ENCODE measurements around the gene PDCL3. TPM values are rescaled to one million over a fixed set of nuclear protein-coding genes. Genes with fewer than 3 reads are reported as not detected.

The PDCL3 gene
- polyA plus RNA-seq, 1 of the 3 experiments (the other 2 are of a cell fraction): 32.8 TPM

- 57% methylated on average over 8 of the region's 8 CpGs for WGBS (ENCODE audit: low lambda C conversion rate)
- no peak overlapping the region for H3K27ac ChIP-seq (ENCODE audit: low read depth in 2 of 2, low read length in 1 of 2)
- POLR2A ChIA-PET: interaction anchor here (0.6 to 0.7 kb wide), 2 partner anchors 17 to 25 kb away, joined by 3 read pairs; no protein-coding TSS in a partner anchor
- CTCF ChIA-PET: interaction anchor here (9.0 kb wide), 1 partner anchor 15 kb away, joined by 56 read pairs; no protein-coding TSS in a partner anchor
- no peaks in the 10 kb centered on the region for H3K4me1 ChIP-seq (ENCODE audit: control insufficient read depth in 1 of 2, insufficient read depth in 2 of 2, low read depth in 1 of 2, low read length in 1 of 2)
- H3K27me3 ChIP-seq (ENCODE audit: insufficient read depth): peaks cover 19% of the 10 kb centered on the region; the same call in 1 of the 2 replicates
- no peak overlapping the region for H3K4me3 ChIP-seq (ENCODE audit: low read depth in 2 of 2, low read length in 1 of 2)
- H3F3A ChIP-seq (replicated peaks; ENCODE audit: insufficient read depth): no peaks in the 10 kb centered on the region
- TF ChIP-seq GATA2 (CRISPR knock-in tag; IDR thresholded peaks at IDR 0.05) (no peak), ELF1 (IDR thresholded peaks at IDR 0.05) (no peak), RAD21 (IDR thresholded peaks at IDR 0.05; ENCODE audit: low read length) (no peak), PBX3 (IDR thresholded peaks at IDR 0.05) (no peak), YY1 (IDR thresholded peaks at IDR 0.05; ENCODE audit: low read depth) (no peak), SMC3 (IDR thresholded peaks at IDR 0.05; ENCODE audit: low read depth, low read length) (no peak), POLR2AphosphoS5 (IDR thresholded peaks at IDR 0.05; ENCODE audit: low read depth, low read length) (no peak), REST (IDR thresholded peaks at IDR 0.05; ENCODE audit: low read depth, low read length) (no peak)
- H3K4me2 ChIP-seq: no peak overlapping the region
- DNase-seq: no peak
- no peaks in the 10 kb centered on the region for H4K20me1 ChIP-seq (ENCODE audit: insufficient read depth)
- H3K36me3 ChIP-seq (replicated peaks in 1 of 2; ENCODE audit: control insufficient read depth in 1 of 2, insufficient read depth in 2 of 2, low read length in 1 of 2): no peaks in the 10 kb centered on the region
- H3K79me2 ChIP-seq (ENCODE audit: insufficient read depth): no peaks in the 10 kb centered on the region
- H3K9me3 ChIP-seq: no peaks in the 10 kb centered on the region
- H2AFZ ChIP-seq (ENCODE audit: low read depth): no peak overlapping the region
- no peak overlapping the region for H3K9ac ChIP-seq
- no peaks in the 10 kb centered on the region for H3K9me2 ChIP-seq
Observed at GRCh38 chr2:100623033-100623715, 60.4 kb downstream of the PDCL3 start.

- ChIA-PET CTCF (interaction anchor here (0.6 to 9.0 kb wide), 2 partner anchors 16 to 40 kb away, joined by 3 to 56 read pairs; no protein-coding TSS in a partner anchor), POLR2A (interaction anchor here (0.6 to 0.7 kb wide), 2 partner anchors 16 to 24 kb away, joined by 3 read pairs; no protein-coding TSS in a partner anchor)
- H3K9me3 ChIP-seq: no peaks in the 10 kb centered on the region
- 51% methylated on average over 2 of the region's 2 CpGs for WGBS (ENCODE audit: low lambda C conversion rate)
- H3K4me1 ChIP-seq (ENCODE audit: control insufficient read depth in 1 of 2, insufficient read depth in 2 of 2, low read depth in 1 of 2, low read length in 1 of 2): no peaks in the 10 kb centered on the region
- H3K4me2 ChIP-seq: no peak overlapping the region
- H3K27me3 ChIP-seq (ENCODE audit: insufficient read depth): peaks cover 19% of the 10 kb centered on the region; the same call in 1 of the 2 replicates
- DNase-seq: no peak
- H3F3A ChIP-seq (replicated peaks; ENCODE audit: insufficient read depth): no peaks in the 10 kb centered on the region
- no peak overlapping the region for H3K4me3 ChIP-seq (ENCODE audit: low read depth in 2 of 2, low read length in 1 of 2)
- no peak overlapping the region for H2AFZ ChIP-seq (ENCODE audit: low read depth)
- no peaks in the 10 kb centered on the region for H3K9me2 ChIP-seq
- H3K36me3 ChIP-seq (replicated peaks in 1 of 2; ENCODE audit: control insufficient read depth in 1 of 2, insufficient read depth in 2 of 2, low read length in 1 of 2): no peaks in the 10 kb centered on the region
- no peaks in the 10 kb centered on the region for H4K20me1 ChIP-seq (ENCODE audit: insufficient read depth)
- TF ChIP-seq USF2 (IDR thresholded peaks at IDR 0.05; ENCODE audit: borderline replicate concordance, low read depth, low read length) (no peak), MXI1 (IDR thresholded peaks at IDR 0.05; ENCODE audit: low read depth, low read length) (no peak), TEAD4 (IDR thresholded peaks at IDR 0.05; ENCODE audit: borderline replicate concordance, insufficient read depth) (no peak), RCOR1 (IDR thresholded peaks at IDR 0.05; ENCODE audit: low read length) (no peak), YY1 (IDR thresholded peaks at IDR 0.05; ENCODE audit: low read depth) (no peak), JUND (IDR thresholded peaks at IDR 0.05) (no peak), TCF12 (IDR thresholded peaks at IDR 0.05) (no peak), NFIC (IDR thresholded peaks at IDR 0.05; ENCODE audit: borderline replicate concordance) (no peak), FOXJ3 (CRISPR knock-in tag; IDR thresholded peaks at IDR 0.05) (no peak), RFX5 (IDR thresholded peaks at IDR 0.05; ENCODE audit: low read length) (no peak), PBX3 (IDR thresholded peaks at IDR 0.05) (no peak), CHD2 (IDR thresholded peaks at IDR 0.05; ENCODE audit: low read length, partially characterized antibody) (no peak), NRF1 (IDR thresholded peaks at IDR 0.05; ENCODE audit: low read depth, low read length) (no peak), SMC3 (IDR thresholded peaks at IDR 0.05; ENCODE audit: low read depth, low read length) (no peak)
- no peak overlapping the region for H3K9ac ChIP-seq
- H3K27ac ChIP-seq (ENCODE audit: low read depth in 2 of 2, low read length in 1 of 2): no peak overlapping the region
- H3K79me2 ChIP-seq (ENCODE audit: insufficient read depth): no peaks in the 10 kb centered on the region
Observed at GRCh38 chr2:100623930-100624329, 61.1 kb downstream of the PDCL3 start.

Measured in SK-N-SH (cell line).